ENCODE measurements around the gene ZCCHC8.

ZCCHC8 gene

DNA sequence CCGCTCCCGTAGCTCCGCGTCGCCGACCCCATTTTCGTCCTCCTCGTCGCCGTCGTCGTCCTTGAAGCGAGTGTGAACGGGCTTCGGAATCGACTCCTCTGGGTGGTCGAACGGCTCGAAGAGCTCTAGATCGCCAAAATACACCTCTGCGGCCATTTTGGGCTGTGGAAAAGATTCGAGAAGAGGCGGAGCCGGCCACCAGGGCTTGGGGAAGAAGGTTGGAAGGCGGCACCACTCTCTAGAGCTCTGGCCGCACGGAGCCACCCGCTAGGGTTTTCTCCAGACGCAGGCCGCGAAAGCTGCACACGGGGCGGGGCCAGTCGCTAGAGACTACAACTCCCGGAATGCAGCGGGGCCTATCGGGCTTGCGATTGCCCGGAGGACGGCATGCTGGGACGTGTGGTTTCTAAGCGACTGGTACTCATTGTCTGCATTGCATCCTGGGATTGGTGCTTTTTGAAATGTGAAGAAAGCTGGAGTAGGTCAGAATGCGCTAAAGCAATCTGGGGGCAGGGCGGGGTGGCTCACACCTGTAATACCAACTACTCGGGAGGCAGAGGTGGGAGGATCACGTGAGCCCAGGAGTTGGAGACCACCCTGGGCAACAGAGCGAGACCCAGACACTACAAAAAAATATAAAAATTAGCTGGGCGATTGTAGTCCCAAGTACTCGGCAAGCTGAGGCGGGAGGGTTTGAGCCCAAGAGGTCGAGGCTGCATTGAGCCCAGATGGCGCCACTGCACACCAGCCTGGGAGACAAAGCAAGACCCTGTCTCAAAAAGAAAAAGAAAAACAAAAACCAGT is at the start of gene ZCCHC8:
Gene ZCCHC8 (minus strand): TSS at position 248 of the 804 bp plus-strand sequence. CDS start 92 bp downstream, at position 156.
- H3K27ac ChIP-seq = peak within 1 kb of the TSS; percentile 97
- TF ChIP-seq, protein P1, sequence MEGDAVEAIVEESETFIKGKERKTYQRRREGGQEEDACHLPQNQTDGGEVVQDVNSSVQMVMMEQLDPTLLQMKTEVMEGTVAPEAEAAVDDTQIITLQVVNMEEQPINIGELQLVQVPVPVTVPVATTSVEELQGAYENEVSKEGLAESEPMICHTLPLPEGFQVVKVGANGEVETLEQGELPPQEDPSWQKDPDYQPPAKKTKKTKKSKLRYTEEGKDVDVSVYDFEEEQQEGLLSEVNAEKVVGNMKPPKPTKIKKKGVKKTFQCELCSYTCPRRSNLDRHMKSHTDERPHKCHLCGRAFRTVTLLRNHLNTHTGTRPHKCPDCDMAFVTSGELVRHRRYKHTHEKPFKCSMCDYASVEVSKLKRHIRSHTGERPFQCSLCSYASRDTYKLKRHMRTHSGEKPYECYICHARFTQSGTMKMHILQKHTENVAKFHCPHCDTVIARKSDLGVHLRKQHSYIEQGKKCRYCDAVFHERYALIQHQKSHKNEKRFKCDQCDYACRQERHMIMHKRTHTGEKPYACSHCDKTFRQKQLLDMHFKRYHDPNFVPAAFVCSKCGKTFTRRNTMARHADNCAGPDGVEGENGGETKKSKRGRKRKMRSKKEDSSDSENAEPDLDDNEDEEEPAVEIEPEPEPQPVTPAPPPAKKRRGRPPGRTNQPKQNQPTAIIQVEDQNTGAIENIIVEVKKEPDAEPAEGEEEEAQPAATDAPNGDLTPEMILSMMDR (IDR thresholded peaks at IDR 0.05) = peak; percentile 32
- no peak for TF ChIP-seq ZFX (IDR thresholded peaks at IDR 0.05; ENCODE audit: borderline replicate concordance)

DNA sequence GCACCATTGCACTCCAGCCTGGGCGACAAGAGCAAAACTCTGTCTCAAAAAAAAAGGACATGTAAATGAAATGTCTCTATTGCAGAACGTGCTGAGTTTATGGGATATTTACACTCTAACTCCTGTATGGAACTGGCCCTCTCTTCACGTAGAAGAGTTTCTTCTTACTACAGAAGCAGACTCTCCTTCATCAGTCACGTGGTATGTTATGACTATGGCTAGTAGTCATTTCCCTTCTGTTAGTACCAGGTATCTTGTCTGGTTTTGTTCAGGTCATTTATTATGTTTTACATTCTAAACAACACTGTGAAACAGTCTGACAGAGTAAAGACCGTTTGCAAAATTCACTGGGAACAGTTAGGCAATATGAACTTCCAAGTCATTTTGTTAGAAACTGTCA is 46.6 kb upstream of the ZCCHC8 start:
- TF ChIP-seq, protein P1 (IDR thresholded peaks at IDR 0.05) = no peak
- no peak for TF ChIP-seq ZFX (IDR thresholded peaks at IDR 0.05; ENCODE audit: borderline replicate concordance)
- no peak overlapping the region for H3K27ac ChIP-seq

DNA sequence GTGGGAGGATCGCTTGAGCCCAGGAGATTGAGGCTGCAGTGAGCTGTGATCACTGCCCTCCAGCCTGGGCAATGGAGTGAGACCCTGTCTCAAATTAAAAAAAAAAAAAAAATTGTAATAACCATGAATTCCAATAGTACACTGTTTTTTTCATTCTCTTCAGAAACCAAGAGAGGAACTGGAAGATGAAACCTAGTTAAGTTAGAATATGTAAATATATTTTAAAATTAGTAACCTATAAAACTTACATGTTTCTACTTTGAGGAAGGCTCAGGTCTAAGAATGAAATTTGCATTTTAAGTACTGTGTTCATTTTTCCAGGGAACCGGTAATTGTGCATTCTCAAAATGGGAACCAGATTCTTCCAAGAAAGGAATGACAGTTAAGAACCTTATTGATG is 45.1 kb upstream of the ZCCHC8 start:
- TF ChIP-seq, protein P1 (IDR thresholded peaks at IDR 0.05) = no peak
- no peak for TF ChIP-seq ZFX (IDR thresholded peaks at IDR 0.05; ENCODE audit: borderline replicate concordance)
- H3K27ac ChIP-seq = no peak overlapping the region

DNA sequence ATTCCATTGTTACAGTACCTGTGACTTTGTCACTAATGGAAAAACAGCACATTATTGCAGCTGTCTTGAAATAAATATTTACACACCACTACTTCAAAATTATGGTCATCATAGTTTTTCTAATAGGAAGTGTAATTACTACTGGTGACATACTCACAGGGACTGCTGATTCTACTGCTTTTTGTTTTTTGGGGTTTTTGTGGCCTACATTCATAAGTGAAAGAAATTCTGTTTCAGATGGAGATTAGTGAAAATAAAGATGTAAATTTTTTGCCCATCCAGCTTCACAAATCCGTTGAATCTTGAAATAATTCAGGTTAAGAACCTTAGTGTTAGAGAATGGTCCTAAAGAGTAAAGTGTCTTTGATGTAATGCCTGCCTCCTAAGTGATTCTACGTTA is 43.8 kb upstream of the ZCCHC8 start:
- TF ChIP-seq, protein P1 (IDR thresholded peaks at IDR 0.05) = no peak
- no peak for TF ChIP-seq ZFX (IDR thresholded peaks at IDR 0.05; ENCODE audit: borderline replicate concordance)
- H3K27ac ChIP-seq = no peak overlapping the region

DNA sequence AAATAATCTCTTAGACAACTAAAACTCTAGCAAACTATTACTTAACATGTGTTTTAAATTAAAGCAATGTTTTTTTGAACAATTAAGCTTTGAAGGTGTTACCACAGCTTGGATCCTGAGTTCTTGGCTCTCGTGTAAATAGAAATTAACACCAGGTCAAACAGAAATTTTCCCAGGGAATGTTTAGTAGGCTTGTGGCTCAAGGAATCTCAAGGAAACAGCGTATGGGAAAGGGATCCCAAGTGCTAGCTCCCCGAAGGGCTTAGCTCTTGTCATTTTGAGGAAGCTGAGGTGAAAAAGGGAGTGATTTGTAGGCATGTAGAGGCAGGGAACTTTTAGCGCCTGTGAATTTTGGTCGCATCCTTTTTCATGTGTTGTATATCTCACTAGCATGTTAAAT is 37.8 kb upstream of the ZCCHC8 start:
- no peak for TF ChIP-seq ZFX (IDR thresholded peaks at IDR 0.05; ENCODE audit: borderline replicate concordance)
- TF ChIP-seq, protein P1 (IDR thresholded peaks at IDR 0.05) = no peak
- H3K27ac ChIP-seq = no peak overlapping the region

DNA sequence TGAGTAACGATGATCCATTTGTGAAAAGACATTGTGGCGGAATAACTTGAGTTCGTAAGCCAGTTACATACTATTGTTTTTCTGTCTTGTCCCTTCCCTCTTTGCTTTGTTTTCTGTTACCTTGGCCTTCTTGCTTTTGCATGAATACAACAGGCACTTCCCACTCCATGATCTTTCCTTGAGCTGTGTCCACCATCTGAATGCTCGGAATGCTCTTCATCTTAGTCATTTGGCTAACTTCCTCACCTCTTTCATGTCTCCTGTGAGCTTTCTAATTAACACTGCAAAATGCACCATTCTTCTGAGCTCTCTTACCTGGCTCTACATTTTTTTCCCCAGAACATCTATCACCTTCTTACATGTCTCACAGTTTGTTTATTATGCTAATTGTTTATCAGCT is 36.3 kb upstream of the ZCCHC8 start:
- H3K27ac ChIP-seq = no peak overlapping the region
- TF ChIP-seq, protein P1 (IDR thresholded peaks at IDR 0.05) = no peak
- no peak for TF ChIP-seq ZFX (IDR thresholded peaks at IDR 0.05; ENCODE audit: borderline replicate concordance)

DNA sequence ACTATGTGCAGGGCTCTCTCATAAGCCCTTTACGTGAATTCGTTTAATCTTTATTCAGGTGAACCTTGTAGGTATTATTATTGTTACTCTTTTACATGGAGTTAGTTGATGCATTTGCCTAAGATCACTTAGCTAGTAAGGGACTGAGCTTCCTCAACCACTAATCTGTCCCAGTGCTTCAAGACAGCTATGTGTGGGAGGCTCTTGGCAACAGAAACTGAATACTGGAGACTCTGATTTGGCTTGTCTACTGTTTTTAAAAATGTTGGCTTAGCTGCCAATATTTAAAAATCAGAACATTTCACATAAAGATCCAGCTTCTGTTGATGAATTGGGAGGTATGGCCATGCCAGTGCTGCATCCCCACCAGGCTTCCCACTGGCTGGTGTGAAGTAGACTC is 33.1 kb upstream of the ZCCHC8 start:
- TF ChIP-seq ZFX (IDR thresholded peaks at IDR 0.05; ENCODE audit: borderline replicate concordance) = no peak
- TF ChIP-seq, protein P1 (IDR thresholded peaks at IDR 0.05) = no peak
- no peak overlapping the region for H3K27ac ChIP-seq
